Right ventricle myocardium inferior (tissue), 1 donor: ENCODE measurements around the gene OMP. TPM values are rescaled to one million over a fixed set of nuclear protein-coding genes. Genes with fewer than 3 reads are reported as not detected.
A peak's percentile ranks its signal among the peaks of the same experiment; 100 is the strongest.

Source experiments
- ATAC-seq: fragments of 200-7000 bp; cut with Tn5 transposase; one replicate; pipeline ENCODE4 v1.9.1; 2020; ENCODE audit warnings: mild to moderate bottlenecking, moderate library complexity
- DNase-seq: peaks from one replicate; pipeline ENCODE4 v3.0.0; 2021; ENCODE audit errors: missing footprints
- intact Hi-C: fragments of 100-400 bp; cut with DNase I; formaldehyde crosslinking; loops from one replicate; pipeline ENCODE4 v1.11.0; 2022
- total RNA-seq: library from RNA; stranded (reverse); fragmentation: NEBNext Ultra II Directional; extraction: Animal tissue kit (Norgen Biotek cat#: 25700); gene quantifications from one replicate; pipeline ENCODE4 v1.2.1, GENCODE V29; 2021
- donor health status: DM: no; HTN: yes; CAD: no; lungs with severe emphysema.

OMP gene
- total RNA-seq, 1 donor from 2014 or later: not detected

DNA sequence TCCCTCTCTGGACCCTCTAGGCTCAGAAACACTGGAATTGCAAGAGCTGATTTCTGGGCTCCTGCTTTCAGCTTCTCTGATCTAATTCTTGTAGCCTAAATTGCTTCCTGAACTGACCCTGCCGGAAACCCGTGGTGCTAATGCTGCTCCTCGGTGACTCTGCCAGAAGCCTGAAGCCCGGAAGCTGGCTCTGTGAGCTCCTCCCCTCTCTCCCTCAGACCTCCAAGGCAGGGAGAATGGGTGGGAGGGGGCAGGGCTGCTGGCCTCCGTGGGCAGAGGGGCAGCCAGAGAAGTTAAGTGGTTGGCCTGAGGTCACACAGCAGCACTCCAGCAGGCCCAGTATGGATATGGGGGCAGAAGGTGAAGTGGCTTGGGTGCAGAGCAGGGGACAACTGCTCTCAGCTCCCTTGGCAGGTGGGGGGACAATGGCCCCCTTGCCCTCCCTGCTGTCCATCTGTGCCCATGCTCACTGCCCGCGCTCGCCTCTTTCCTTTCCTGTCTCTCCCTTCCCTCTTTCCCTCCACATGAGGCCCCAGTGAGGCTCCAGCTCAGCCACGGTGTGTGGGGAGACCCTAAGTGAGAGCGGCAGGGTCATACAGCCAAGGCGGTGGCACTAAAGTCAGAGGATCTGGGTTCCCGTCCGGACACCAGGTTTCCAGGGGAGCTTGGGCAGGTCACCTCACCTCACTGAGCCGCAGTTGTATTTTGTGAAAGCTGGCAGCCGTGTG is 19.6 kb upstream of the OMP start:
- DNase-seq (no peak), ATAC-seq (peak; percentile 76)
- intact Hi-C loops: no loop called here

DNA sequence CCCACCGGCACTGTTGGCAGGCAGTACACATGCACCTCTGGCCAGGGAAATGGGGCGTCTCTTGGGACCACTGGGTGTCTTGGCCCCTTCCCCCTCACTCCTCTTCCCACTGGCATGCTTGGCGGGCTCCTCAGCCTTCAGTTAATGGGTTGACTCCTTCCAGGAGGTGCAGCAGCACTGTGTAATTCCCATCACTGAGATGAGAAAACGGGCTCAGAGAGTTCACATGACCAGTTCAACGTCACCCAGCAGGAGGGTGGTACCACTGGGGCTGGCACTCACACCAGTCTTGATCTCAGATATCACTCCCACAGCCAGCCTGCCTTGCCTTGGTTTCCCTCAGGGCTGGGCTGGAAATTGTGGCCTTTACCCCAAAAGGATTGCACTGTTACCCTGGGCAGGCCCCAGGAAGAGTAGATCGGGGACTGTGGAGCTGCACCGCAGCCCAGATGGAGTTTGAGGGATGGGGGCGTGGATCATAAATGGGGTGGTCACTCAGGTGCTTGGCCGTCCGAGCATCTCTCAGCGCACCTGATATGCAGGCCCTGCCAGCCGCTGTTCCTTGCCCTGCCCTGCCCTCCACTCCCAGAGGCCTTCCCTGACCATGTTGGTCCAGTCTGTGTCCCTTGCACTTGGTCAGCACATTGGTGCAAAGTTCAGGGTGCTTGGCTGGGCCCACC is 18.9 kb upstream of the OMP start:
- ATAC-seq (no peak), DNase-seq (no peak)
- intact Hi-C loops: no loop called here

DNA sequence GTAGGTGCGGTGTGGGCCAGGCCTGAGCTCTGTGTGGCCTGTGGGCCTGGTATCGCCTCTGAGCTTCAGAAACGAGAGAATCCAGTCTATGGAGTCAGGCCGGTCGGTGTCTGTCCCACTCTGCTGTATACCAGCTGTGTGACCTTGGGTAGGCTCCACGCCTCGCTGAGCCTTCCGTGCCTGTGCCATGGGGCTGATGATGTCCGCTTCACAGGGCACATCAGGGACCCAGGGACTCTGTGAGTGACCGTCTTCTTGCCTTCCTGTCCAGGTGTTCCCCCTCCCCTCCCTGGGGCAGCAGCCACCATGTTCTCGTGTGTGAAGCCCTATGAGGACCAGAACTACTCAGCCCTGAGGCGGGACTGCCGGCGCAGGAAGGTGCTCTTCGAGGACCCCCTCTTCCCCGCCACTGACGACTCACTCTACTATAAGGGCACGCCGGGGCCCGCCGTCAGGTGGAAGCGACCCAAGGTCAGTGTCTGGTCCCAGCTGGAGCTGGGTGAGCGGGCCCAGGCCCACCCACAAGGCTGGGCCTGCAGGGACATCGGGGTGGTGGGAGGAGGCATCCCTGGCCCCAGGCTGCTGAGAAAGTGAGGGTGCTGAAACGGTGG is 18.0 kb upstream of the OMP start:
- intact Hi-C loops: no loop called here
- DNase-seq: no peak

DNA sequence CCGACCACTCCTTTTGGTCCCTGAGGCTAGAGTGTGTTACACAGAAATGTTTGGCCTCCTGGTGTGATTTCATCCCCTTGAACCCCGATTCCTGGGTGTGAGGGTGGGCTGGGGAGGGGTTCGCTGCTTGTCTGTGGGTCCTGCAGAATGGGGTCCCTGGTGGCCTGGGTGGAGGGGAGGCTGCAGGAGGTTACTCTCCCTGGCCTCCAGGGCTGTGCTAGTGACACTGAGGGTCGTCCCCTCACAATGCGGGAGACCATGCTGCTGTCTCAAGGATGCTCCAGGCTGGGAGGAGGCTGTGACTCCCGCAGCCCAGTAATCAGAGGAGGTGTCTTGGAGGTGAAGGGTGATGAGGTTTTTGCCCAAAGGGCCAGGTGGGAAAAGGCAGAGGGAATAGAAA is 17.0 kb upstream of the OMP start:
- ATAC-seq (no peak), DNase-seq (no peak)
- intact Hi-C loops: no loop called here

More for the DNA sequence above, 18.0 kb upstream of the OMP start:
- no peak for ATAC-seq

DNA sequence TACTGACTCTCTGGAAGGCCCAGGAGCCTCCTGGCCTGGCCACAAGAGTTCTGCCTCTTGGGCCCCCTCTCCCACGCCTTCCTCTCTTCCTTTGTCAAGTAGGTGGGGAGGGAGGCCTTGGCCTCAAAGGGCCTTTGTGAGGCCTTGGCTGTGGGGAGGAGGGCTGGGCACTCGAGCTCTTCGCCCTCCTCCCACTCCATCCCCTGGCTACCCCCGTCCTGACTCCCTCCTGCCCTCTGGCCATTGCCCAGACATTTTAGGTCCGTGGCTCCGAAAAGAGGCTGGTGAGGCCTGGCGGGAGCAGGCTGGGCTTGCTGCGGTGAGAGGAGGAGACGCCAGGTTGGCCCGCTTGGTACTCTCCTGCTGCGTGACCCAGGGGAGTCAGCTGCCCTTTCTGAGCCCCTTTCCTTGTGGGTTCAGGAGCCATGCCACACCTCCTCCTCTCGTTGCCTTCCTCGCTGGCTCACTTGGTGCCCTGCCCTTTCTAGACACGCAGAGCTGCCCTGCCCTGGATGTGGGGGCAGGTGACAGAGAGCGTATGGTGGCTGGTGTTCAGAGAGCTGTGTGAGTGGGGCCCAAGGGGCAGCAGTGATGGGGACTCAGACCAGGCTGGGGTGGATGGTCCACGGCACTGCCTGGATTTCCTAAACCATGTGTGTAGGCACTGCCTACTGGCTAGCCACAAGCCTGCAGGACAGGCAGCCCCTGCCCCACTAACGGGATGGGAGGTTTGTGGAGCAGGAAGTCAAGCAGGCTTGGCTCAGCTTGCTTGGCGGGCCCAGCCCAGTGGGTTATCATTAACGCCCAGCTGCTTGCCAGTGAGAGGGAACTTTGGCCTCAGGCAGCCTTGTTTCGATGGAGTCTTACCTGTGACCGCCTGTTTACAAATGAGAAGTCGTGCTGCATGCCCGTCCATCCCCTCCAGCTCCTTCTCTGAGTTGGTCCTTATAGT is 15.8 kb upstream of the OMP start:
- no peak for ATAC-seq
- DNase-seq: no peak
- intact Hi-C loops: no loop called here

DNA sequence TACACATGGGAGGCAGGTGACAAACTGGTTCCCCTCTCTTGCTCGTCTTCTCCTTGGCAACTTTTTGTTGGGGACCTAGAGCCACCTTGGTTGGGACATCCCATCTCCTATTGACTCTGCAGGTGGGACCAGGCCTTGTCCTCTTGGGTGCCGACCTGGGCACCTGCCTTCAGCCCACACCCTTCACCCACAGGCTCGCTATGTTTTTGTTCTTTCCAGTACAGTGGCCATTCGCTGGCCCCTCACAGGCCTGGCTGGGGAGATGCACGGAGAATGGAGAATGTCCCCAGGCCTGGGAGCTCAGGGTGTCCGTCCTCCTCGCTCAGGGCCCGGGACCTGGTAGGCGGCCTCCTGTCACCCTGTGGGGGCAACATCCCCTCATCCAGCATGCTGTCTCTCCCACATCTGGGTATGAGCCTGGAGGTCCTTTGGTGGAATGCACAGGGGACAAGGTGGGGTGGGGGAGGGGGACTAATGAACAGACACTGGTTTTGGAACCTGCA is 14.9 kb upstream of the OMP start:
- DNase-seq (no peak), ATAC-seq (no peak)
- intact Hi-C loops: no loop called here

DNA sequence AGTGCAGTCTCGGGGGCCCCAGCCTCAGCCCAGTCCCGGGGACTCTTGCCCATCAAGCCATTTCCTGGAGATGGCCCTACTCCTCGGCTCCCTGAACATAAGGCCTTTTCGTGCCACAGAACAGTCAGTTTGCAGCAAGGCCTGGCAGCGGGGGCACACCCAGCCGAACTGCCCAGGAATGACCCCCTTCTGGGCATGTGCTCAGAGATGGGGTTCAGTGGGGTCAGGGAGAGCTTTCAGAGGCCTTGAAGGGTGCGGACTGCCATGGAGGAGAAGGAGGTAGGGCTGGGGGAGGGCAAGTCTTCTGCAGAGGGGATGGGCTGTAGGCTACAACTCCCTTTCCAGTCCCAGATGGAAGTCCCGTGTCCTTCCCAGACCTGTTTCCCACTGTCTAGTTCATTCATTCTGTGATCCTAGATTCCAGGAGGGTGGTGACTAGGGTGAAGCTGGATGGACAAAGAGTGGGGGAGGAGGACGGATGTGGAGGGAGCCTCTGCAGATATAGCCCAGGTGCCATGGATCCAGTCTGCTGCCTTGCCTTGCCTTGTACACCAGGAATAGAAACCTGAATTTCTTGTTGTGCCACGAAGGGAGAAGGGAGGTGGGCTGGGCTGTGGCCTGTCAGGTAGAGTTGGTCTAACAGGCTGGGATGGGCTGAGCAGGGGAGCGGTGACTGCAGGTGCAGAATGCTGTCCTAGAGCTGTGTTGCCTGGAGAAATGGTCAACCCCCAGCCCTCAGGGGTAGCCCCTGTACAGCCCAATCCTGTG is 14.2 kb upstream of the OMP start:
- ATAC-seq (no peak), DNase-seq (no peak)
- intact Hi-C loops: no loop called here

DNA sequence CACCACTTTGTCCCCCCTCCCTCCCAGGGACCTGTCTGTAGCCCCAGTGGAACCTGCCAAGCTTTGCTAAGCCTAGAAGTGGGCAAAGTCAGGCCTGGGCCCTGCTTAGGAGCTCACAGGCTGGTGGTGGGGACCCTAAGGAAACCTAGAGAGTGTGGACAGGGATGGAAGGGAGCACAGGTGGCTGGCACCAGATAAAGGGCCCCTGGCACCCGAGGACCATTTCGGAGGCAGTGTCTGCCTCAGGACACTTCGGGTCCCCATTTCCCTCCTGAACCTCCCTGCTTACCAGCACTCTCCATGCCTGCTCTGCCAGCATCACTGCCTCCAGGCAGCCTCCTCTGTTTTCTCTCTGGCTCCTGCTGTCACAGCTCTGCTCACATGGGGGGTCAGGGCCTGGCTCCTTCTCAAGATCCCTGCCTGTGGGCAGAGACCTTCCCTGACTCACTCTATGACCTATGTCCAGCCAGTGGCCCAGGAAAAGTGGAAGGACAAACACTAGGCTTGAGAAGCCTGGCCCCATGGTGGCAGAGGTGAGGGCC is 13.6 kb upstream of the OMP start:
- intact Hi-C loops: no loop called here
- ATAC-seq (no peak), DNase-seq (no peak)

DNA sequence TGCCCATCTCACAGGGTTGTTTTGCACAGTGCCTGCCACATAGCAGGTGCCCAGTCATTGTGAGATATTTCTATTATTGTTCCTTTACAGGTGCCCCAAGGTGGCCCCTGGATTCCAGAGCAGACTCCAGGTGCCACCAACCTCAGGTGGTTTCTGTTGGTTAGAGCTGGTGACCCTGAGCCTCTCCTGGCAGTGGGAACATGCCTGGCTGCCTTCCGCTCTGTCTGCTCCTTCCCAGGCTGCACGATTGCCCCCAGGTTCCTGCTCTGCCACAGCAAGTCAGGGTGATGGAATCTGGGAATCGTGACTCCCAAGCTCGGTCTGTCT is 12.6 kb upstream of the OMP start:
- intact Hi-C loops: loop anchor here (5.0 to 10.0 kb wide), 2 partner anchors 173 to 285 kb away; no protein-coding TSS in a partner anchor
- no peak for ATAC-seq
- no peak for DNase-seq

DNA sequence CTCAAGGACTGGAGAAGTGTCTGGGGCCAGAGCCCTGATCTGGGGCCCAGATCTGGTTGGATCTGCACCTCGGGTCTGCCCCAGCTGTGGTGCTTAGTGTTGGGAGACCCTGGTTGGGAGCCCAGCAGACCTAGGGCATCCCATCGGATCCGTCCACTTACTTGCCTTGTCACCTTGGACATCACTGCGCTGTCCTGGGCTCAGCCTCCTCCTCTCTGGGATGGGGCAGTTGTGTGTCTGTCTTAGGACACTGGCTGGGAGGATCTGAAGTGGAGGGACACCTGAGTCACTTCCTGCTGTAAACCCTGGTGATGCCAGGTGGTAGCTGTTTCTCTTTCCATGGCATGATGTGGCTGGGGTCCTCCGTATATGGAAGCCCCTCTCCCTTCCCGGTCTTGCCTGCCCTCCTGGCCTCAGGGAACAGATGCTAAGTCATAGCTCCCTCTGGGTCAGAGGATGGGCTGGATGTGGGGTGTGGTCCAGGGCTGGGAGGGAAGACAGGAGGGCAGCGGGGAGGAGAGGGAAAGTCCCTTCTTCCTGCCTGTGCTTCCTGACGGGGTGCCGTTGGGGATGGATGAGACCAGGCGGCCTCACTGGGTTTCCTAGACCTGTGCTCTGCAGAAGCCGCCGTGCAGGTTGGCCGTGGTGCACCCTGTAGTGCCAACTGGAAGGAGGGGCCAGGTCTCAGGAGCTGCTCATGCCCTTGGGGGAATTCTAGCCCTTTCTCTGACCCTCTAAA is 12.1 kb upstream of the OMP start:
- no peak for DNase-seq
- intact Hi-C loops: loop anchor here (1.0 to 10.0 kb wide), 3 partner anchors 44 to 286 kb away; no protein-coding TSS in a partner anchor
- no peak for ATAC-seq

DNA sequence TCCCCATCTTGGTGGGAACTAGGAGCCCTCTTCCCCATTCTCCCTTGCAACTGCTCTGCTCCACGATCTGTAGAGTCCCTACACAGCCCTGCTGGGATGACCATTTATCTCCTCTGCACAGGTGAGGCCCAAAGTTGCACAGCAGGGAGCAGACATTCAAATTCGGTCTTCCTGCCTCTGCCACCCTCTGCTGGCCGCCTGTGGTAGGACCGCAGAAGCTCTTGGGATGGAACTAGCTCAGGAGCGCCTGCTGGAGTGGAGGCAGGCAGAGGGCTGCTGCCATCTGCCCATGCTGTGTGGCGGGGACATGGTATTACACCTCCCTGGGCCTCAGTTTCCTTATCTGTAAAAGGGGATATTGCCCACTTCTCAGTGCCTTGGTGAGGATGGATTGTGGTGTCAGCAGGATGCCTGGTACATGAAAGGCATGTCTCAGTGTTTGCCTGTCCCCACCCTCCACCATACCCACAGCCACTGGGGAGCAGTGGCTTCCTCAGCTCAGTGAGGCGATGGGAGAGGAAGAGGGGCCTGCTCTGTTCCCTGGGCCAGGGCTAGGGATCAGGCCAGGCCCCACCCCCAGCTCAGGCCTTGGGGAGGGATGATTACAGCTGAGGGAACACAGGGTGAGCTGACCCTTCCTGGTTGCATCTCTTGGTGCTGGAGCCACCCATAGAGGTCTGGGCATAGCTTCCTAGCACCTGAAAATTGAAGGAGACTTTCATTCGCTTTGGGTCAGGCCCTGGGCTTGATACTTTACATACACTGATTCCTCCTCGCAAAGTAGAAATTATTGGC is 11.3 kb upstream of the OMP start:
- ATAC-seq (peak; percentile 77), DNase-seq (no peak)
- intact Hi-C loops: loop anchor here (1.0 to 10.0 kb wide), 3 partner anchors 45 to 287 kb away; no protein-coding TSS in a partner anchor

DNA sequence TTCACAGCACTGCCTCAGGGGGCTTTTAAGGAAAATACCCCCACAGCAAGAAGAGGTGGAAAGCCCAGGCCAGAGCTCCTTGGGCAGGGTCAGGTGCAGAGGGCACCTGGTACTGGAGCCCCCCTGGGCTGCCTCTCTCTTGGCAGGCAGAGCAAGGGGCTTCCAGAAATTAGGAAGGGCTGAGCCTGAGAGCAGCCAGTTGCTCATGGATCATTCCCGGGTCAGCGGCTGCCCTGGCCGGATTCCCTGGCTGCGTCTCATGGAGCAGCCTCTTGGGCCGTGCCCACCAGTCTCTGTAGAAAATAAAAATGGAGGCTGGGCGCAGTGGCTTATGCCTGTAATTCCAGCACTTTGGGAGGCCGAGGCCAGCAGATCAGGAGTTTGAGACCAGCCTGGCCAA is 10.3 kb upstream of the OMP start:
- DNase-seq: no peak
- no peak for ATAC-seq
- intact Hi-C loops: loop anchor here (5.0 to 10.0 kb wide), 2 partner anchors 175 to 288 kb away; no protein-coding TSS in a partner anchor

DNA sequence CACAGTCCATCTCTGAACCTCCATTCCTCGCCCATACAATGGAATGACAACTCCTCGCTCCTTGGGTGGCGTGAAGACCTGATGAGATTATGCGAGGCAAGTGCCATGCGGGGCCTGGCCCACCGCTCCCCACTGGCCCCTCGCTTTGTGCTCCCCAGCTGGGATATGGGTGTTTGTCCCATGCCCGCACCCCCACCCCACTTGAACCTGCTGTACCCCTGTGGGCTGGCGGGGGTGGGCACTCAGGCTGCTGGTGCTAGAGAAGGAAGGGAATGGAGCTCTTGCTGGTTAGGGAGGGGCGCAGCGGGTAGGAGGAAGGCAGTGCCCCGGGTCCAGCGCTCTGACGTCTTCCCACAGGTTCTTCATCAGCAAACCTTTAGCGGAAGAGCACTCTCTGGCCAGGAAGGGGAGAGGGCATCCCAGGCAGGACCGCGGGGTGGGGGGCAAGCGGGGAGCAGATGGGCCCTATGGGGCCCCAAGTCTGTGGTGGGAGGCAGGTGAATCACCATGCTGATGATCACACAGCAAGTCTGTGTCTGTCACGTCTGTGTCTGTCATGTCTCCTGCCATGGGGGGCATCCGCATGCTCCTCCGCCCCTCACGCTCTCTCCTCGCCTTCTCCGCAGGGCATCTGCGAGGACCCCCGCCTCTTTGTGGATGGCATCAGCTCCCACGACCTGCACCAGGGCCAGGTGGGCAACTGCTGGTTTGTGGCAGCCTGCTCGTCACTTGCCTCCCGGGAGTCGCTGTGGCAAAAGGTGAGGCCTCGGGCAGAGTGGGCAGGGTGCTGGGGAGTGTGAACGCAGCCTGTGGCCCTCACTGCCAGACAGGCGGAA is 9.4 kb upstream of the OMP start:
- intact Hi-C loops: loop anchor here (5.0 to 10.0 kb wide), 2 partner anchors 176 to 288 kb away; no protein-coding TSS in a partner anchor
- DNase-seq (no peak), ATAC-seq (no peak)

DNA sequence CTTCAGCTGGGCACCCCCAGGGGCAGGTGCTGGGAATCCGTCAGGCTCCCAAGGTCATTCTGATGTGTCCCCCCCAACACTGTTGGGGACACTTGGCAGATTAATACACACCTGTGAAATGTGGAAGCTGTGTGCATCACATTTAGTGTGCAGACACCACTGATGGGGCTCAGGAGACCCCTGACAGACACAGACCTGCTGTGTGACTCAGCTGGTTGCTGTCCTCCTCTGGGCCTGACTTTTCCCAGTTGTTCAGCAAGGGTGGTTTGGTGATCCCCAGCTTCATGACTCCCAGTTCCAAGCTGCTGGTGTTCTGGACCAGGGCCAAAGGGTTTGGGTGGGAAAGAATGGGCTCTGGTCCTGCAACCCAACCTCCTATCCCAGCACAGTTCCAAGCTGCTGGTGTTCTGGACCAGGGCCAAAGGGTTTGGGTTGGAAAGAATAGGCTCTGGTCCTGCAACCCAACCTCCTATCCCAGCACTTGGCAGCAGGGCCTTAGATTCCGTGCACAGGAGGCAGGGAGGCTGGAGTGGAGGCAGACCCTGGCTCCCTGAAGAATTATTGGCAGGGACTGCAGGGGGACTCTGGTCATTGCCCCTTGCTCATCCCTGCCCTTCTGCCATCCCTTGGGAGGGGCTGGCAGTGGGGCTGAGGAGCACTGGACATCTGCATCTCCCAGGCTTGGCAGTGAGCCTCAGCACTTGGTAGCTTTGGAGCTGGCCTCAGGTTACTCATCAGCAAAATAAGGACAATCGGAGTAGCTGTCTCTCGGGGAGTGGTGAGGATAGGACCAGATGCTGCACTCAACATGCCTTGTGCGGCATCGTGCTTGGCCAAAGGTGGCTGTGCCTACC is 8.4 kb upstream of the OMP start:
- ATAC-seq (no peak), DNase-seq (no peak)
- intact Hi-C loops: loop anchor here (5.0 to 10.0 kb wide), 2 partner anchors 177 to 289 kb away; no protein-coding TSS in a partner anchor
